ENCODE results near the gene AOPEP.

- TF ChIP-seq CTCF (IDR thresholded peaks at IDR 0.05; ENCODE audit: low read length) (no peak), EZH2 (IDR thresholded peaks at IDR 0.05; ENCODE audit: borderline replicate concordance, low read length) (no peak)
Measured at GRCh38 chr9:94679587-94679986, 46.9 kb upstream of the AOPEP start.

Data from OCI-LY1 (cell line).